Caki2 (cell line): ENCODE data around the gene DIAPH2. TPM values are rescaled to one million over a fixed set of nuclear protein-coding genes. Genes with fewer than 3 reads are reported as not detected.

Experiments
- DNase-seq: peaks from one replicate; pipeline ENCODE4 v3.0.0-alpha.2; 2015; ENCODE audit warnings: low read depth
- in situ Hi-C: cut with HindIII; loops from 2 replicates; pipeline ENCODE4 v1.10.0; 2016; ENCODE audit warnings: low sequenced_read_pairs, low pct_unique_long_range_greater_than_20kb, mixed read lengths
- total RNA-seq: library from RNA; depleted of rRNA; stranded (reverse); fragments of >200 nt; shearing (Covaris generic); gene quantifications from 2 replicates; pipeline ENCODE4 v1.2.3, GENCODE V29; 2014; ENCODE audit warnings: low replicate concordance; rRNA removed

The DIAPH2 gene
- total RNA-seq, 1 experiment from 2014 or later = 4.0 TPM

GRCh38 chrX:97616883-97617530 lies 932.4 kb downstream of the DIAPH2 start:
- peak; percentile 29 for DNase-seq
- in situ Hi-C loops = no loop called here

DNA sequence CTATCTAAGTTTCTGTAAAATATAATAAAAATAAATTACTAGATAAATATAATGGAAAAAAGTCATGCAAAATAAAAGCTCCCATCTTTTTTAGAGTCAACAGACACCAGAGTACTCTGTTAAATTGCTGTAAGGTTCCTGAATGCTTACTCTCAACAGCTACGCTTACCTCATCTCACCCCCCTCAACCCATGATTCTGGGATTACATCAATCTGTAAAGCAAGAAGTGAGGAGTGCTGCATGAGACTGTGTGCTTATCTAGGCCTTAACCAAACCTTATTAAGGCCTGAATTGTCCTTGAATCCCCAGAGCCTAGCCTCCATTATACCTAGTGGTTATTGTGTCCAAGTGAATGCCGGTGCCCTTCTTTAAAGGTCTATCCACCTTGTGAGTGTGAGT lies 934.9 kb downstream of the DIAPH2 start:
- no peak for DNase-seq
- in situ Hi-C loops = no loop called here

GRCh38 chrX:97622111-97622510 lies 937.5 kb downstream of the DIAPH2 start:
- no peak for DNase-seq
- in situ Hi-C loops = no loop called here

DNA sequence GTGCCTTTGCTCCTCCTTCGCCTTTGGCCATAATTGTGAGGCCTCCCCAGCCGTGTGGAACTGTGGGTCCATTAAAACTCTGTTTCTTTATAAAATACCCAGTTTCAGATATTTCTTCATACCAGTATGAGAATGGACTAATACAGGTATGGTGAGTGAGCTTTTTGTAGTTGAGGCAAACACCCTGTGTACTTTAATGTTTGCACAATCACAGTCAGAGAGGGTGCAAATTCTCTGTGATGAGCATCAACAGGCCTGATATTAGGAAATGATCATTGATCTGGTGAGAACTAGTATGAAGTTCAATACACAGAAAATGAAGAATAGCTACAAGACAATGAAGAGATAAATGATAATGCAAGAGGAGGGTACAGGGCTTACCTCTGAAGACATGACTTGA lies 943.7 kb downstream of the DIAPH2 start:
- in situ Hi-C loops = no loop called here
- no peak for DNase-seq

DNA sequence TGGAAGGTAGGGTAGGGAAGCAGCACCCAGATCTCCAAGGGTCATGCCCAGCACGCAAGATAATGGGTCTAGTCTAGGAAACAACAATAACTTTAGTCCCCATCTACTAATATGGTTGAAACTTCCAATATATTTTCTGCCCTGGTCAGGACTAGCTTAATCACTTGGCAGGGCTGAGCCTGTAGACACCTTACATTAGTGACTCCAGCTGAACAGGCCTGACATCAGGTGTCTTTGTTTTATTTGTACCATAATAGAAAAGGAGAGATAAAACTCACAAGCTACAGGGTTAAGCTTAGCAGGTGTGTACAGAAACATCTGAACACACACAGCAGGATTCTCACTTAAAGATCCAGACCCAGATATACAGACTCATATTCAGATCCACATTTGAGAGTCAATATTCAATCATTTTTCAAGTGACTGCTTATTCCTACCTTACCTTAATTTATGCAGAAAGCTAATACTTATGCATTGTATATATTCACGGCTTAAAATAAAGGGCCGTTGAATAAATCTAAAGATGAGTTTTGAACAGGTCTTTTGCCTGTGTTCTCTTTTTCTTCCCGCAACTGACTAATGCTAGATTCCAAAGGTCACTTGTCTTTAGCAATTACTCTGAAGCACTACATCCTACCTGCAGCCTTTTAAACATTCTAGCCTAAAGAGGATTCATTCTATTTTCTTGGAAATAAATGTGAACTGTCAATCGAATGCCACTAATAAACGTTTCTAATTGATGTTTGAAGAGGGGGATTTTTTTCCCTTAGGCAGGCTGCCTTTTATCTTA lies 944.4 kb downstream of the DIAPH2 start:
- no peak for DNase-seq
- in situ Hi-C loops = no loop called here

GRCh38 chrX:97629597-97629985 lies 944.9 kb downstream of the DIAPH2 start:
- in situ Hi-C loops = no loop called here
- no peak for DNase-seq

DNA sequence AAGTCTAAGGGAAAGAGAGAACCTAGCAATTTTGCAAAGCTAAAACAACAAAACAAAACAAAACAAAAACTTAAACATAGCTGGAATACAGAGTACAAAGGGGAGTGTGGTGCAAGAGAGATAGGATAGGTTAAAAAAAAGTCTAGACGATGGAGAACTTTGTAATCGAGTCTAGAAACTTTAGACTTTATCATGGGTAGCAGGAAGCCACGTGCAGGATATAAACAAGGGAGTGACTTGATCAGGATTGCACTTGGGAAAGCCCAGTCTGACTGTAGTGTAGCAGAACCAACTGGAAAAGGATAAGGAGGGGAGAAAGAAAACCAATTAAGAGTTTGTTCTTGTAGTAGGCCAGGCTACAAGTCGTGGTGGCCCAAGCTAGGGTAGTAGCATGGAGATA lies 949.2 kb downstream of the DIAPH2 start:
- in situ Hi-C loops = no loop called here
- DNase-seq = no peak

DNA sequence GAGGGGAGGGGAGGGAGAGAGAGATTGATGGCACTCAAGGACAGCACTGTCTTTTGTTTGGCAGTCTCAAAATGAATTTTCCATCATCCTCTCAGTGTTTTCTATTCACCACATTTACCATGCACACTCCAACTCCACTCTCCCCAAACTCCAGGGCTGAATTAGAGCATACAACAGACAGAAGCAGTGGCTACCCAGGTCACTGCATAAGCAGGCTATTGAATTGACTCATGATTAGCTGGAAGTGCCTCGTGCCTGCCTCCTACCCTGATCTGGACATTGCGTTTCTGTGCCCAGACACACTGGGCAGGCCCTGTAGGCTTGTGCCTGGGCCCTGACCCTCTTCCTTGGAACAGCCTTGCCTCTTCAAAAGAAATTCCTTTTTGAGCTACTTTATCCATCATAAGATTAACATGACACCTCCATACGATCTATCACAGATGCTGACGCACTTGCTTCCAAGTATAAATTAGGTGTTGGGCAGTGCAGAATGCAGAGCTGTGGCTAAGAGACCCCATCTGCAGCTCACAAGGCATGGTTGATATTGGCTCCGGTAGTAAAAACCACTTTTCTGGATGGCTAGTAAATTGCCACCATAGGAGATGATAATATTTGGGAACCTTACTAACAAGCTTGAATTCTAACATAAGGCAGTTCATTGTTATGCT lies 952.0 kb downstream of the DIAPH2 start:
- in situ Hi-C loops = no loop called here
- DNase-seq = no peak

GRCh38 chrX:97637289-97637688 lies 952.6 kb downstream of the DIAPH2 start:
- in situ Hi-C loops = no loop called here

DNA sequence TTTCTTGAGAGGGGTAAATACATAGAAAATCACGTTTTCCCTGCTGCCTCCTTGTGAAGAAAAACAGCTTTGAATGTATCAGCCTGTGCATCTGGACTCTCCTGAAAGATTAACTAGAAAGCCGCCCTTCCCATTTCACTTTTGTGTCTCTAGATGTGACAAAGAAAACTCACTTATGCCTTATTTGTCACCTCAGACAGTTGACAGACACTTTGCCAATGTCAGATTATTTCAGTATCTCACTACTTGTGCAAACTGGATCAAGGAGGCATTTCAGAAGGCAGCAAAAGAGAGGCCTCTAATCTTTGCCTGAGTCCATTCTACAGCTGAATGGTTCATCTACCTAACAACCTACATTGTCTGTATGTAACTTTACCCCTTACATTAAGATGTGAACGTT lies 954.0 kb downstream of the DIAPH2 start:
- in situ Hi-C loops = no loop called here

More at GRCh38 chrX:97637289-97637688, 952.6 kb downstream of the DIAPH2 start:
- DNase-seq = no peak

GRCh38 chrX:97639526-97639925 lies 954.9 kb downstream of the DIAPH2 start:
- no peak for DNase-seq
- in situ Hi-C loops = no loop called here

More for the DNA sequence above, 954.0 kb downstream of the DIAPH2 start:
- DNase-seq = no peak

Other genes starting within 250 kb of the DIAPH2 start
- gene RPA4, start 199.1 kb downstream of the DIAPH2 start, total RNA-seq = not detected in 2 replicates